ENCODE results near the gene EVA1C.
A peak's percentile ranks its signal among the peaks of the same experiment; 100 is the strongest.
"Not testable (repeated sequence)": the region's sequence is repeated elsewhere in the genome, so short reads cannot be mapped to it uniquely, and the experiment has no call there.

The EVA1C gene

DNA sequence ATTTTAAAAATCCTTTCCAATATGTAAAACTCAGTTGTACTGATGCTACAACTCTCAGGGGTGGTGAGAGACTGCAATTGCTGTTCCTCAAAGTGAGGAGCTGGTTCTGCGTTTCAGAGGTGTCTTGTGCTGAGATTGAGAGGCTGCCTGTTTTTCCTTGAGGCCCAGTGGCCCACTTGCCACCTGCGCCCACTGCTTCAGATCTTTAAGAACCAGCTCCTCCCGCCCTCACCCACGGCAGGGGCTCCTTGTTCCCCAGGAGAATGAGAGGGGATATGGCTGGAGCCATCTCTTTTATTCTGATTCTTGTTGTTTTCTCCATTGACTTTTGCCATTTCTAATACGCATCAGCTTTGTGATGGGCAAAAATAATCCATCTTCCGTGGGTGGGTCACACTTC is 45.5 kb downstream of the EVA1C start:
- no peak for DNase-seq (ENCODE audit: low read depth)
- no peak overlapping the region for H3K4me3 ChIP-seq (ENCODE audit: control insufficient read depth, low read depth, low read length)
- TF ChIP-seq CTCF (IDR thresholded peaks at IDR 0.05; ENCODE audit: control insufficient read depth, insufficient read depth, low read depth, low read length, missing control alignments): no peak

DNA sequence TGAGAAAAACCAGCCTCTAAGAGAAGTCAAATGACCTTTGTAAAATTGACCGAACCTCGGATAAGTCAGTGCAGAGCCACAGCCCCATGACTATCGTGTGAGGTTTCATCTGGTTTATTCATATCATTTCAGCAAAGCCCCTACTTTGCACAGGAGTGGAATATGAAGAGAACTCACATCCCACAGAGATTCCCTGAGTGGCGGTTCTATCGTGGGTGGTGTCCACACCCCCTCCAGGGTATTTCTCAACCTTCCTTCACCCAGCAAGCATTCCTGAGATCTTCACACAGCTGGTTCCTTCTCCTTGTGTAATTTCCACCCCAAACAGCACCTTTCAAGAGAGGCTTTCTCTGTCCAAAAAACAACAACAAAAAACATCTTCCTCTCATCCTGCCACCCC is 47.5 kb downstream of the EVA1C start:
- DNase-seq (ENCODE audit: low read depth): no peak

DNA sequence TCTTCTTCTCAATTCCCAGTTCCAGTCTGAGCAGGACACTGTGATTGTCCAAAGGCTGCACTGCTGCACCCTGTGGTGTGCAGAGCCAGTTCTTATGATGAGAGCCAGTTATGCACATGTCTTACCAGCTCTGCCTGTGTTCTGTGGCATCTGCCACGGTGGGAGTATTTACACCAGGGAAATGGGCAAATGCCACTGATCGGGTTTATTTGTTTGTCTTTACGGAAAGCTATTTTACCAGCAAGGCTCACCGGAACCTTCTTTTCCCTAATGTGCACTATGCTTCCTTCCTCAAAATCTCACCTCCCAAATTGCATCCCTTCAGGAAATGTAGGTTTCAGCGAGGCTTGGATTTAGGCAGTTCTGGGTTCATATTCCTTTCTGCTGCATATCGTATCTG is 49.0 kb downstream of the EVA1C start:
- TF ChIP-seq CTCF (IDR thresholded peaks at IDR 0.05; ENCODE audit: control insufficient read depth, insufficient read depth, low read depth, low read length, missing control alignments): no peak
- DNase-seq (ENCODE audit: low read depth): no peak
- no peak overlapping the region for H3K4me3 ChIP-seq (ENCODE audit: control insufficient read depth, low read depth, low read length)

More for the DNA sequence above, 47.5 kb downstream of the EVA1C start:
- H3K4me3 ChIP-seq (ENCODE audit: control insufficient read depth, low read depth, low read length): no peak overlapping the region
- TF ChIP-seq CTCF (IDR thresholded peaks at IDR 0.05; ENCODE audit: control insufficient read depth, insufficient read depth, low read depth, low read length, missing control alignments): no peak

- DNase-seq (ENCODE audit: low read depth); H3K4me3 ChIP-seq (ENCODE audit: control insufficient read depth, low read depth, low read length): not testable (repeated sequence)
Measured at GRCh38 chr21:32462564-32462963, 50.1 kb downstream of the EVA1C start.

GRCh38 chr21:32463367-32463766 is 50.9 kb downstream of the EVA1C start:
- DNase-seq (ENCODE audit: low read depth): peak; percentile 83
- no peak overlapping the region for H3K4me3 ChIP-seq (ENCODE audit: control insufficient read depth, low read depth, low read length)
- TF ChIP-seq CTCF (IDR thresholded peaks at IDR 0.05; ENCODE audit: control insufficient read depth, insufficient read depth, low read depth, low read length, missing control alignments): no peak

GRCh38 chr21:32463889-32464300 is 51.4 kb downstream of the EVA1C start:
- TF ChIP-seq CTCF (IDR thresholded peaks at IDR 0.05; ENCODE audit: control insufficient read depth, insufficient read depth, low read depth, low read length, missing control alignments): no peak
- H3K4me3 ChIP-seq (ENCODE audit: control insufficient read depth, low read depth, low read length): no peak overlapping the region
- peak; percentile 97 for DNase-seq (ENCODE audit: low read depth)

- TF ChIP-seq CTCF (IDR thresholded peaks at IDR 0.05; ENCODE audit: control insufficient read depth, insufficient read depth, low read depth, low read length, missing control alignments): no peak
- H3K4me3 ChIP-seq (ENCODE audit: control insufficient read depth, low read depth, low read length): no peak overlapping the region
- no peak for DNase-seq (ENCODE audit: low read depth)
Measured at GRCh38 chr21:32467291-32467690, 54.8 kb downstream of the EVA1C start.

Measured in AG09309 (cell line).